ENCODE data around the gene OLA1. TPM values are rescaled to one million over a fixed set of nuclear protein-coding genes. Genes with fewer than 3 reads are reported as not detected.

Gene OLA1
- polyA plus RNA-seq, 1 donor (not counting 4 experiments of a cell fraction or from before 2014, with no cell fraction given), result 217 TPM

GRCh38 chr2:174266288-174266687, 18.0 kb upstream of the OLA1 start:
- Histone ChIP-seq H3K4me3 (ENCODE audit: control insufficient read depth in 2 of 3, extremely low read depth in 1 of 3, insufficient read depth in 2 of 3, low read depth in 1 of 3, low read length in 3 of 3) (no peak overlapping the region), H3K4me2 (ENCODE audit: control insufficient read depth, extremely low read depth, insufficient read depth, low read depth, low read length) (no peak overlapping the region), H3K9me1 (ENCODE audit: control insufficient read depth, extremely low read depth, insufficient read depth, low read length) (no peaks in the 10 kb centered on the region), H3K9ac (ENCODE audit: control insufficient read depth, extremely low read depth, insufficient read depth, low read length) (no peak overlapping the region), H4K20me1 (ENCODE audit: control insufficient read depth, extremely low read depth, insufficient read depth, low read length) (no peaks in the 10 kb centered on the region), H3K27ac (ENCODE audit: control insufficient read depth, insufficient read depth, low read length) (no peak overlapping the region), H3K27me3 (ENCODE audit: control insufficient read depth, extremely low read depth, insufficient read depth, low read length) (no peaks in the 10 kb centered on the region), H2AFZ (ENCODE audit: control insufficient read depth, low read length) (no peak overlapping the region), H3K79me2 (ENCODE audit: control insufficient read depth, insufficient read depth, low read length) (no peaks in the 10 kb centered on the region), H3K4me1 (ENCODE audit: control insufficient read depth, extremely low read depth, insufficient read depth, low read length) (peaks cover 10% of the 10 kb centered on the region), H3K9me3 (ENCODE audit: control insufficient read depth, low read depth, low read length) (no peaks in the 10 kb centered on the region), H3K36me3 (ENCODE audit: control insufficient read depth in 2 of 2, extremely low read depth in 1 of 2, insufficient read depth in 2 of 2, low read length in 2 of 2) (no peaks in the 10 kb centered on the region)
- DNase-seq (ENCODE audit: low read depth, low spot score) (no peak), FAIRE-seq (peak; percentile 23)
- TF ChIP-seq CTCF (optimal IDR thresholded peaks at IDR 0.05 in 1 of 3, IDR thresholded peaks at IDR 0.05 in 1 of 3, conservative IDR thresholded peaks at IDR 0.05 in 1 of 3; ENCODE audit: extremely low read depth in 1 of 3, insufficient read depth in 2 of 3, low read length in 3 of 3) (no peak), EZH2 (IDR thresholded peaks at IDR 0.05; ENCODE audit: low read length) (no peak)
- dilution Hi-C loops (cut with MboI; ENCODE audit: extremely low pct_ligation_motif_present, low sequenced_read_pairs), result no loop called here

GRCh38 chr2:174263997-174264396, 15.7 kb upstream of the OLA1 start:
- peak overlapping the region; percentile 63 for H3K27ac ChIP-seq (ENCODE audit: control insufficient read depth, insufficient read depth, low read length)
- H3K27me3 ChIP-seq (ENCODE audit: control insufficient read depth, extremely low read depth, insufficient read depth, low read length), result no peaks in the 10 kb centered on the region
- no peak overlapping the region for H3K9ac ChIP-seq (ENCODE audit: control insufficient read depth, extremely low read depth, insufficient read depth, low read length)
- peak overlapping the region; percentile 54 for H3K4me2 ChIP-seq (ENCODE audit: control insufficient read depth, extremely low read depth, insufficient read depth, low read depth, low read length)
- TF ChIP-seq CTCF (optimal IDR thresholded peaks at IDR 0.05 in 1 of 3, IDR thresholded peaks at IDR 0.05 in 1 of 3, conservative IDR thresholded peaks at IDR 0.05 in 1 of 3; ENCODE audit: extremely low read depth in 1 of 3, insufficient read depth in 2 of 3, low read length in 3 of 3), result no peak
- H2AFZ ChIP-seq (ENCODE audit: control insufficient read depth, low read length), result peak overlapping the region; percentile 45
- H3K36me3 ChIP-seq (ENCODE audit: control insufficient read depth in 2 of 2, extremely low read depth in 1 of 2, insufficient read depth in 2 of 2, low read length in 2 of 2), result no peaks in the 10 kb centered on the region
- peak; percentile 60 for DNase-seq (ENCODE audit: low read depth, low spot score)
- dilution Hi-C loops (cut with MboI; ENCODE audit: extremely low pct_ligation_motif_present, low sequenced_read_pairs), result no loop called here
- no peaks in the 10 kb centered on the region for H3K9me3 ChIP-seq (ENCODE audit: control insufficient read depth, low read depth, low read length)
- H3K9me1 ChIP-seq (ENCODE audit: control insufficient read depth, extremely low read depth, insufficient read depth, low read length), result no peaks in the 10 kb centered on the region
- H3K4me1 ChIP-seq (ENCODE audit: control insufficient read depth, extremely low read depth, insufficient read depth, low read length), result peaks cover 10% of the 10 kb centered on the region
- H3K4me3 ChIP-seq (ENCODE audit: control insufficient read depth in 2 of 3, extremely low read depth in 1 of 3, insufficient read depth in 2 of 3, low read depth in 1 of 3, low read length in 3 of 3), result no peak overlapping the region
- no peaks in the 10 kb centered on the region for H3K79me2 ChIP-seq (ENCODE audit: control insufficient read depth, insufficient read depth, low read length)
- FAIRE-seq, result peak; percentile 99
- H4K20me1 ChIP-seq (ENCODE audit: control insufficient read depth, extremely low read depth, insufficient read depth, low read length), result no peaks in the 10 kb centered on the region

All from keratinocyte (primary cell).